ENCODE results near the gene HERC4.
"Not testable (repeated sequence)": the region's sequence is repeated elsewhere in the genome, so short reads cannot be mapped to it uniquely, and the experiment has no call there.

Gene HERC4

DNA sequence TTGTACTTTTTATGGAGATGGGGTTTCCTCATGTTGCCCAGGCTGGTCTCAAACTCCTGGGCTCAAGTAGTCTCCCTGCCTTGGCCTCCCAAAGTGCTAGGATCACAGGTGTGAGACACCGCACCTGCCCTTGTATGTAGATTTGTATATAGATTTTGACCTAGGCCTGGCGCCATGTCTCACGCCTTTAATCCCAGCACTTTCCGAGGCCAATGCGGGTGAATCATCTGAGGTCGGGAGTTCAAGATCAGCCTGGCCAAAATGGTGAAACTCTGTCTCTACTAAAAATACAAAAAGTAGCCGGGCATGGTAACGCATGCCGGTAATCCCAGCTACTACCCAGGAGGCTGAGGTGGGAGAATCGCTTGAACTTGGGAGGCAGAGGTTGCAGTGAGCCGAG, 197.7 kb downstream of the HERC4 start:
- not testable (repeated sequence) for DNase-seq (ENCODE audit: low spot score)

GRCh38 chr10:67875340-67876238, 199.5 kb downstream of the HERC4 start:
- DNase-seq (ENCODE audit: low spot score) = no peak

Data from putamen (tissue), 1 donor.